HFFc6 (cell line): ENCODE measurements around the gene CAPZA1. TPM values are rescaled to one million over a fixed set of nuclear protein-coding genes. Genes with fewer than 3 reads are reported as not detected.

Experiments used
- DNase-seq: peaks from one replicate; pipeline ENCODE4 v3.0.0-alpha.2; 2018
- H3K27ac Mint-ChIP-seq: 2 replicates; pipeline ENCODE4 v1.8.0; 2020; ENCODE audit warnings: mild to moderate bottlenecking, mixed read lengths
- H3K27me3 Mint-ChIP-seq: 2 replicates; pipeline ENCODE4 v1.8.0; 2021; ENCODE audit warnings: mild to moderate bottlenecking, moderate library complexity, mixed read lengths; ENCODE audit not compliant: insufficient read depth
- H3K36me3 Mint-ChIP-seq: 2 replicates; pipeline ENCODE4 v1.8.0; 2021; ENCODE audit warnings: low read depth, mixed read lengths
- H3K4me1 Mint-ChIP-seq: 2 replicates; pipeline ENCODE4 v1.8.0; 2020; ENCODE audit warnings: low read depth, mixed read lengths
- H3K4me3 Mint-ChIP-seq: 2 replicates; pipeline ENCODE4 v1.8.0; 2020; ENCODE audit warnings: mild to moderate bottlenecking, moderate library complexity, mixed read lengths
- H3K9me3 Mint-ChIP-seq: 2 replicates; pipeline ENCODE4 v1.8.0; 2020; ENCODE audit warnings: mild to moderate bottlenecking, mixed read lengths
- CTCF ChIP-seq: fragments of 200-600 bp; sonication (generic); IDR thresholded peaks from 2 replicates; pipeline ENCODE4 v1.5.0; 2021; ENCODE audit warnings: antibody characterized with exemption, mild to moderate bottlenecking
- total RNA-seq, 6 experiments: library from RNA; stranded (reverse); fragmentation: NEBNext Ultra II Directional; extraction: Animal tissue kit (Norgen Biotek cat#: 25700); gene quantifications; 2 replicates in 1 of 6; 3 replicates in 5 of 6; pipeline ENCODE4 v1.2.3, GENCODE V29; 2021

CAPZA1 gene
- total RNA-seq, 6 experiments from 2014 or later, result 230 to 293 (median 265) TPM

- no peak for DNase-seq
- TF ChIP-seq CTCF, result no peak
- H3K4me1 Mint-ChIP-seq, result peaks cover 31% of the 10 kb centered on the region
- H3K9me3 Mint-ChIP-seq, result no peaks in the 10 kb centered on the region
- H3K27ac Mint-ChIP-seq, result peak overlapping the region; percentile 9; the same call in 1 of the 2 replicates
- no peak overlapping the region for H3K4me3 Mint-ChIP-seq
- H3K27me3 Mint-ChIP-seq, result no peaks in the 10 kb centered on the region
- peaks cover 26% of the 10 kb centered on the region for H3K36me3 Mint-ChIP-seq
Observed at GRCh38 chr1:112583366-112583765, 36.3 kb upstream of the CAPZA1 start.

- Mint-ChIP-seq H3K4me1 (peaks cover 9% of the 10 kb centered on the region), H3K36me3 (peaks cover 40% of the 10 kb centered on the region), H3K9me3 (peaks cover 4% of the 10 kb centered on the region; the same call in 1 of the 2 replicates), H3K27ac (no peak overlapping the region), H3K4me3 (no peak overlapping the region), H3K27me3 (no peaks in the 10 kb centered on the region)
- DNase-seq, result no peak
- no peak for TF ChIP-seq CTCF
Observed at GRCh38 chr1:112589766-112590165, 29.9 kb upstream of the CAPZA1 start.

GRCh38 chr1:112594208-112594876, 25.3 kb upstream of the CAPZA1 start:
- Mint-ChIP-seq H3K27ac (no peak overlapping the region), H3K27me3 (no peaks in the 10 kb centered on the region), H3K4me3 (no peak overlapping the region), H3K36me3 (peaks cover 20% of the 10 kb centered on the region), H3K9me3 (peaks cover 4% of the 10 kb centered on the region; the same call in 1 of the 2 replicates), H3K4me1 (peaks cover 9% of the 10 kb centered on the region)
- no peak for DNase-seq
- no peak for TF ChIP-seq CTCF

- no peaks in the 10 kb centered on the region for H3K4me1 Mint-ChIP-seq
Observed at GRCh38 chr1:112599477-112599876, 20.2 kb upstream of the CAPZA1 start.

GRCh38 chr1:112603012-112603411, 16.6 kb upstream of the CAPZA1 start:
- no peak for TF ChIP-seq CTCF
- Mint-ChIP-seq H3K27me3 (no peaks in the 10 kb centered on the region; the same call in 1 of the 2 replicates), H3K36me3 (peaks cover 23% of the 10 kb centered on the region), H3K4me3 (no peak overlapping the region), H3K9me3 (no peaks in the 10 kb centered on the region), H3K27ac (no peak overlapping the region), H3K4me1 (peaks cover 8% of the 10 kb centered on the region; the same call in 1 of the 2 replicates)
- no peak for DNase-seq

More at GRCh38 chr1:112599477-112599876, 20.2 kb upstream of the CAPZA1 start:
- TF ChIP-seq CTCF, result no peak
- no peaks in the 10 kb centered on the region for H3K9me3 Mint-ChIP-seq
- H3K27me3 Mint-ChIP-seq, result no peaks in the 10 kb centered on the region
- no peak overlapping the region for H3K27ac Mint-ChIP-seq
- H3K36me3 Mint-ChIP-seq, result peaks cover 5% of the 10 kb centered on the region; the same call in 1 of the 2 replicates
- no peak for DNase-seq
- H3K4me3 Mint-ChIP-seq, result no peak overlapping the region
